HK-2 (cell line): ENCODE data around the gene DOCK11.
"Not testable (repeated sequence)": the region's sequence is repeated elsewhere in the genome, so short reads cannot be mapped to it uniquely, and the experiment has no call there.

ENCODE experiments used
- DNase-seq: peaks from one replicate; pipeline ENCODE4 v3.0.0-alpha.2; 2018; ENCODE audit not compliant: unreplicated experiment

Gene DOCK11

GRCh38 chrX:118495061-118495921 lies at the start of gene DOCK11:
DOCK11 (plus strand) TSS chrX:118495815; CDS start chrX:118495972, 157 bp downstream.
- peak; percentile 76 for DNase-seq

- no peak for DNase-seq
These were observed 47.3 kb upstream of the DOCK11 start for GRCh38 chrX:118448273-118448783.

- DNase-seq, result no peak
These were observed 40.6 kb upstream of the DOCK11 start for GRCh38 chrX:118455013-118455412.

GRCh38 chrX:118459494-118459893 lies 36.1 kb upstream of the DOCK11 start:
- DNase-seq, result peak; percentile 3

- DNase-seq, result no peak
These were observed 31.1 kb upstream of the DOCK11 start for GRCh38 chrX:118464501-118464900.

- DNase-seq, result no peak
These were observed 27.5 kb upstream of the DOCK11 start for GRCh38 chrX:118468122-118468521.

- DNase-seq, result not testable (repeated sequence)
These were observed 24.8 kb upstream of the DOCK11 start for GRCh38 chrX:118470721-118471347.

GRCh38 chrX:118474586-118474985 lies 21.0 kb upstream of the DOCK11 start:
- DNase-seq, result no peak

- DNase-seq, result no peak
These were observed 19.7 kb upstream of the DOCK11 start for GRCh38 chrX:118475903-118476302.

GRCh38 chrX:118480172-118480571 lies 15.4 kb upstream of the DOCK11 start:
- DNase-seq, result no peak

- DNase-seq, result not testable (repeated sequence)
These were observed 13.2 kb upstream of the DOCK11 start for GRCh38 chrX:118482384-118482783.

GRCh38 chrX:118484216-118484903 lies 11.3 kb upstream of the DOCK11 start:
- DNase-seq, result no peak

- DNase-seq, result not testable (repeated sequence)
These were observed 8.9 kb upstream of the DOCK11 start for GRCh38 chrX:118486693-118487092.

GRCh38 chrX:118493016-118493415 lies 2.6 kb upstream of the DOCK11 start:
- no peak for DNase-seq

- DNase-seq, result no peak
These were observed 1.8 kb upstream of the DOCK11 start for GRCh38 chrX:118493653-118494297.

- DNase-seq, result peak; percentile 37
These were observed 545 bp downstream of the DOCK11 start for GRCh38 chrX:118495958-118496762.

GRCh38 chrX:118496763-118497079 lies 1.1 kb downstream of the DOCK11 start:
- DNase-seq, result no peak

- no peak for DNase-seq
These were observed 1.7 kb downstream of the DOCK11 start for GRCh38 chrX:118497180-118497818.

- DNase-seq, result no peak
These were observed 2.7 kb downstream of the DOCK11 start for GRCh38 chrX:118498351-118498750.

GRCh38 chrX:118498755-118499154 lies 3.1 kb downstream of the DOCK11 start:
- no peak for DNase-seq

- DNase-seq, result no peak
These were observed 3.7 kb downstream of the DOCK11 start for GRCh38 chrX:118499295-118499694.
